Mucosa of descending colon (tissue), 3 donors: ENCODE data around the gene PHLPP2. TPM values are rescaled to one million over a fixed set of nuclear protein-coding genes. Genes with fewer than 3 reads are reported as not detected.
"Not testable (repeated sequence)": the region's sequence is repeated elsewhere in the genome, so short reads cannot be mapped to it uniquely, and the experiment has no call there.

ENCODE experiments used
- ATAC-seq: fragments of 200-7000 bp; cut with Tn5 transposase; one replicate; pipeline ENCODE4 v1.9.1; 2020; ENCODE audit warnings: mild to moderate bottlenecking, moderate library complexity
- DNase-seq, 3 donors: peaks; one replicate each; pipeline ENCODE4 v3.0.0-alpha.2; 2020
- H3K36me3 ChIP-seq: fragments of 200-600 bp; one replicate; pipeline ENCODE4 v1.8.0; 2021; ENCODE audit warnings: low read depth, mild to moderate bottlenecking
- H3K4me1 ChIP-seq: fragments of 200-600 bp; one replicate; pipeline ENCODE4 v1.8.0; 2021; ENCODE audit warnings: low read depth, mild to moderate bottlenecking
- H3K4me3 ChIP-seq: fragments of 200-600 bp; one replicate; pipeline ENCODE4 v1.8.0; 2021; ENCODE audit warnings: mild to moderate bottlenecking
- H3K9me3 ChIP-seq: fragments of 200-600 bp; one replicate; pipeline ENCODE4 v1.8.0; 2021; ENCODE audit warnings: mild to moderate bottlenecking
- intact Hi-C, 2 donors: fragments of 100-400 bp; cut with DNase I in 1 of 2; cut with micrococcal nuclease in 1 of 2; formaldehyde crosslinking; loops; one replicate each; pipeline versions ENCODE4 v1.11.0 to v1.11.1; 2022; cut with DNase I, micrococcal nuclease
- total RNA-seq, 3 donors: library from RNA; stranded (reverse); fragmentation: NEBNext Ultra II Directional in 2 of 3; extraction: Animal tissue kit (Norgen Biotek cat#: 25700) in 2 of 3; gene quantifications; one replicate each; pipeline versions ENCODE4 v1.2.1 to v1.2.4, GENCODE V29; 2021 to 2023
- TF ChIP-seq, protein P1 (sequence below): fragments of 200-600 bp; IDR thresholded peaks from one replicate; pipeline ENCODE4 v1.8.0; 2022; ENCODE audit warnings: antibody characterized with exemption, mild to moderate bottlenecking
- donor health status: DM: no; HTN: no; CAD: no; lungs with moderate emphysema.
- donor health status: DM: no; HTN: no; CAD: no.
- donor health status: DM: no; HTN: yes; CAD: no.

PHLPP2 gene
- total RNA-seq, 3 donors from 2014 or later: 42.0 to 85.5 (median 54.7) TPM

DNA sequence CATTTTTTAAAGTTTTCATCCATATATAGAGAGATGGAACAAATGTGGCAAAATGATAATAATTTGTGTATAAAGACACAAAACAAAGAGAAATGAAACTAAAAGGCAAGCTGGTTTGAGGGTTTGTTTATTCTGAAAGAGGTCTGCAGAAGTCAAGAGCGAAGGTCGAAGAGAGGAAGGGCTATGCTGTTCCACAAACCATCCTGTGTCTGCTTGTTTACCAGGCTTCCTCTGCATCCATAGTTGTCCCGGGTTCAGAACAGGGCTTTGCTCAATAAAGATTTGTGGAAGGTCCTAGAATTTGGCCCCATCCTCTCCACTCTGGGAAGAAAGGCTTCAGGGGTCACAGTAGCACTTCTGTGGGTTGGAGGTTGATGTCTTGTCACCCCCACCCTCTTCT lies 100.9 kb downstream of the PHLPP2 start:
- no peak for ATAC-seq
- intact Hi-C loops: no loop called here

DNA sequence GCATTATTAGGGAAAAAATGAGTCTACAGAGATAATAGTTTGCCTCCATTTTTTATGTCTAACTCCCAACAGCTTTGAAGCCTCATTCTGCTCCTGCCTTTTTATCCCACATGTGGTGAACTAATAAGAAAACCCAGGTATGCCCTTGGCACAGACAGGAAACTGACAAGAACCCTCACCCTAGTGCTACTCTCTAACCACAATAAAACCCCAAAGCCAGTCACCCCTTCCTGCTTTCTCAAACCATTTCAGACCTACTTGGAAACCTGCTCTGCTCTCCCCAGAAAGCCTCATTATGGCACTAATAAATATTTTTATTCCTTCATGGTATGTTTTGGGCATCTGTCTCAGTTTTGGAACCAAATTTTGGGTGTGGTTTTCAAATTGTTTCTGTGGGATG lies 102.4 kb downstream of the PHLPP2 start:
- no peaks in the 10 kb centered on the region for H3K4me1 ChIP-seq
- H3K4me3 ChIP-seq: no peak overlapping the region
- intact Hi-C loops: no loop called here
- no peaks in the 10 kb centered on the region for H3K9me3 ChIP-seq
- DNase-seq (no peak), ATAC-seq (no peak)
- TF ChIP-seq, protein P1, sequence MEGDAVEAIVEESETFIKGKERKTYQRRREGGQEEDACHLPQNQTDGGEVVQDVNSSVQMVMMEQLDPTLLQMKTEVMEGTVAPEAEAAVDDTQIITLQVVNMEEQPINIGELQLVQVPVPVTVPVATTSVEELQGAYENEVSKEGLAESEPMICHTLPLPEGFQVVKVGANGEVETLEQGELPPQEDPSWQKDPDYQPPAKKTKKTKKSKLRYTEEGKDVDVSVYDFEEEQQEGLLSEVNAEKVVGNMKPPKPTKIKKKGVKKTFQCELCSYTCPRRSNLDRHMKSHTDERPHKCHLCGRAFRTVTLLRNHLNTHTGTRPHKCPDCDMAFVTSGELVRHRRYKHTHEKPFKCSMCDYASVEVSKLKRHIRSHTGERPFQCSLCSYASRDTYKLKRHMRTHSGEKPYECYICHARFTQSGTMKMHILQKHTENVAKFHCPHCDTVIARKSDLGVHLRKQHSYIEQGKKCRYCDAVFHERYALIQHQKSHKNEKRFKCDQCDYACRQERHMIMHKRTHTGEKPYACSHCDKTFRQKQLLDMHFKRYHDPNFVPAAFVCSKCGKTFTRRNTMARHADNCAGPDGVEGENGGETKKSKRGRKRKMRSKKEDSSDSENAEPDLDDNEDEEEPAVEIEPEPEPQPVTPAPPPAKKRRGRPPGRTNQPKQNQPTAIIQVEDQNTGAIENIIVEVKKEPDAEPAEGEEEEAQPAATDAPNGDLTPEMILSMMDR: no peak
- no peaks in the 10 kb centered on the region for H3K36me3 ChIP-seq

More for the DNA sequence above, 100.9 kb downstream of the PHLPP2 start:
- no peak for DNase-seq
- Histone ChIP-seq H3K4me1 (peaks cover 4% of the 10 kb centered on the region), H3K4me3 (no peak overlapping the region), H3K9me3 (no peaks in the 10 kb centered on the region), H3K36me3 (no peaks in the 10 kb centered on the region)
- TF ChIP-seq, protein P1: no peak

DNA sequence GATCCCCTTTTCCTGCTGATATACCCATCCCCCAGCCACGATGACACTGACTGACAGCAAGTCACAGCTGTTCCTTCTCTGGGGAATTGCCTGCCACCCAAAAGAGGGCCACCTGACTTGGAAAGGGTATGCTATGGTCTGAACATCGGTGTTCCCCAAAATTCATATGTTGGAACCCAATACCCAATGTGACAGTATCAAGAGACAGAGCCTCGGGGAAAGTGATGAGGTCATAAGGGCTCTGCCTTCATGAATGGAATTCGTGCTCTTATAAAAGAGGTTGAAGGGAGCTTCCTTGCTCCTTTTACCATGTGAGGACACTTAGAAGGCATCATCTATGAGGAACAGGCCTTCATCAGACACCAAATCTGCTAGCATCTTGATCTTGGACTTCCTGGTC lies 106.1 kb downstream of the PHLPP2 start:
- ATAC-seq (no peak), DNase-seq (no peak)
- TF ChIP-seq, protein P1: no peak
- H3K4me1 ChIP-seq: no peaks in the 10 kb centered on the region
- H3K4me3 ChIP-seq: no peak overlapping the region
- intact Hi-C loops: no loop called here
- no peaks in the 10 kb centered on the region for H3K36me3 ChIP-seq
- no peaks in the 10 kb centered on the region for H3K9me3 ChIP-seq

DNA sequence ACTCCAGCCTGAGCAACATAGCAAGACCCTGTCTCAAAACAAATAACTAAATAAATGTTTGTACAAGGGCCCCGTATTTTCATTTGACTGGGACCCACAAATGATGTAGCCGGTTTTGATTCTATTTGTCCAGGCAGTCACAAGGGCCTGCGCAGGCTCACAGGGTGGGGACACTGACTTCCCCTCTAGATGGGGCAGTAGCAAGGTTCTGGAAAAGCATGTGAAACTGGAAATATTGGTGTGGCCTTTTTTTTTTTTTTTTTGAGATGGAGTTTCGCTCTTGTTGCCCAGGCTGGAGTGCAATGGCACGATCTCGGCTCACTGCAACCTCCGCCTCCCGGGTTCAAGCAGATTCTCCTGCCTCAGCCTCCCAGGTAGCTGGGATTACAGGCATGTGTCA lies 109.5 kb downstream of the PHLPP2 start:
- DNase-seq, H3K4me1 ChIP-seq, H3K9me3 ChIP-seq, H3K4me3 ChIP-seq, ATAC-seq, H3K36me3 ChIP-seq: not testable (repeated sequence)
- intact Hi-C loops: loop anchor here in 1 of 2 donors (5.0 kb wide), 1 partner anchor 203 kb away; no protein-coding TSS in a partner anchor

DNA sequence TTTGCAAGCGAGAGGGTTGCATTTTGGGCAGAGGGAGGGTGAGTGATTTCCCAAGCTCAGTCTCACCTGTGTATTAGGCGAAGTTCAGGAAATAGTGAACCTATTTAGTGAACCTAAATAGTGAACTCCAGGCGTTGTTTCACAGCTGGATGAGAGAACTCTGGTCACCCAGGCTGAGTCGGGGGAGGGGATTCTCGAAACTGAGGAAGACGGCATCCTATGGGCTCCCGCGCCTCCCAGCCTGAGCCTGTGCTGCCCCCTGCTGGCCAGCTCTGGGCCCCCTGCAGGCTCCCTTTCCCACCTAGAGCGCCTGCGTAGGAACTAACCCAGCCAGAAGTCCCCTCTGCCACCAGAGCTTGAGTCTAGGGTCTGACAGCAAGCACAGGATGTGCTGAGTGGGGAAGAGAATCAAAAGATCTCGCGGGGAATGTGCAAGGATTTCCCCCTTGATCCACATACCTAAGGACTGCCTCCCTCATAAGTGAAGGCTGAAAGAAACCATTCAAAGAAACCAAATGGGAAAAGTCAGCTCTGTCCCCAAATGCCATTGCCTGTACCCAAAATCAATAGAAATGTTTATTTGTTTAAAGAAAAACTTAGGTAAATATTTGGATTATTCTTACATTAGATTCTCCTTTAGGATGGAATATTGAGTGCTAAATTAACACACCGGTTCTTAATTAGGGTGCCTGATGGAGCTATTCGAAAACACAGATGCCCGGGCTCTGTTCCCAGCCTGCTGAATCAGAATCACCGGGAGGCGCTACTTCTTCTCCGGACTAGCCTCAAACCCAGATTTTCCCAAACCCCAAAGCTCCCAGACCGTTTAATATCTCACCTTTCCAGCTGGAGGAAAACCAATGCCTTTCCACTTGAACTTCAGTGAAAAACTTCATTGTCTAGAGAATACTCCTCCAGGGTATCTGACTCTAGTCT lies 113.3 kb downstream of the PHLPP2 start:
- TF ChIP-seq, protein P1: peak; percentile 92
- Histone ChIP-seq H3K4me3 (no peak overlapping the region), H3K9me3 (no peaks in the 10 kb centered on the region), H3K4me1 (no peaks in the 10 kb centered on the region), H3K36me3 (no peaks in the 10 kb centered on the region)
- DNase-seq (peak; percentile 71 to 86 (median 85)), ATAC-seq (peak; percentile 98)
- intact Hi-C loops: loop anchor here in 1 of 2 donors (5.0 kb wide), 1 partner anchor 199 kb away; no protein-coding TSS in a partner anchor

DNA sequence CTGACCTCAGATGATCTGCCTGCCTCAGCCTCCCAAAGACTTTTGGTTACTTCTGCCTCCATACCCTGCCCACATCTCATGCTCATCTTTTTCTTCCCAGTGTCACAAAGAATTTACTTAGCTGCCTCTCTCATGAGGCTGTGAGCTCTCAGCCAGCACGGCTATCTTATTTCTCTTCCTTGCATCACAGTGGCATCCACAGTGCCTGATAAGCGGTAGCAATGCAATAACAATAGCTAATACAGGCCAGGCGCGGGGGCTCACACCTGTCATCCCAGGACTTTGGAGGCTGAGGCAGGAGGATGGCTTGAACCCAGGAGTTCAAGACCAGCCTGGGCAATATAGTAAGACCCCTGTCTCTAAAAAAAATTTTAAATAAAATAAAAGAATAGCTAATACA lies 114.1 kb downstream of the PHLPP2 start:
- DNase-seq (no peak), ATAC-seq (no peak)
- Histone ChIP-seq H3K9me3 (no peaks in the 10 kb centered on the region), H3K4me1 (no peaks in the 10 kb centered on the region), H3K4me3 (no peak overlapping the region), H3K36me3 (no peaks in the 10 kb centered on the region)
- intact Hi-C loops: loop anchor here in 1 of 2 donors (5.0 kb wide), 1 partner anchor 198 kb away; no protein-coding TSS in a partner anchor
- TF ChIP-seq, protein P1: no peak
